Osteocyte (in vitro differentiated cells): Measurements from ENCODE around the gene PTPN12. TPM values are rescaled to one million over a fixed set of nuclear protein-coding genes. Genes with fewer than 3 reads are reported as not detected.

Experiments
- DNase-seq: peaks from one replicate; pipeline ENCODE4 v3.0.0; 2021; ENCODE audit warnings: mixed read lengths; ENCODE audit not compliant: unreplicated experiment; ENCODE audit errors: extremely low spot score
- H3K27ac Mint-ChIP-seq: one replicate; pipeline ENCODE4 v1.8.0; 2021; ENCODE audit warnings: mild to moderate bottlenecking, mixed read lengths; ENCODE audit not compliant: unreplicated experiment
- H3K27me3 Mint-ChIP-seq: one replicate; pipeline ENCODE4 v1.8.0; 2021; ENCODE audit warnings: mixed read lengths; ENCODE audit not compliant: unreplicated experiment
- H3K36me3 Mint-ChIP-seq: one replicate; pipeline ENCODE4 v1.8.0; 2021; ENCODE audit warnings: mixed read lengths; ENCODE audit not compliant: unreplicated experiment
- H3K4me1 Mint-ChIP-seq: one replicate; pipeline ENCODE4 v1.8.0; 2021; ENCODE audit warnings: mixed read lengths; ENCODE audit not compliant: unreplicated experiment
- H3K4me3 Mint-ChIP-seq: one replicate; pipeline ENCODE4 v1.8.0; 2021; ENCODE audit warnings: mild to moderate bottlenecking, moderate library complexity, mixed read lengths; ENCODE audit not compliant: unreplicated experiment
- H3K9me3 Mint-ChIP-seq: one replicate; pipeline ENCODE4 v1.8.0; 2021; ENCODE audit warnings: mixed read lengths; ENCODE audit not compliant: unreplicated experiment
- CTCF ChIP-seq: fragments of 200-600 bp; sonication (generic); IDR thresholded peaks from 2 replicates; pipeline ENCODE4 v1.5.0; 2021; ENCODE audit warnings: antibody characterized with exemption, mild to moderate bottlenecking, moderate library complexity
- total RNA-seq: library from RNA; stranded (reverse); gene quantifications from 2 replicates; pipeline ENCODE4 v1.2.1, GENCODE V29; 2021

Gene PTPN12
- total RNA-seq, 1 donor from 2014 or later = 85.4 TPM

- peaks cover 6% of the 10 kb centered on the region for H3K36me3 Mint-ChIP-seq
- no peak overlapping the region for H3K4me3 Mint-ChIP-seq
- no peaks in the 10 kb centered on the region for H3K9me3 Mint-ChIP-seq
- H3K4me1 Mint-ChIP-seq = peaks cover 56% of the 10 kb centered on the region
- no peak overlapping the region for H3K27ac Mint-ChIP-seq
- DNase-seq = no peak
- TF ChIP-seq CTCF = no peak
- no peaks in the 10 kb centered on the region for H3K27me3 Mint-ChIP-seq
These were observed 29.3 kb downstream of the PTPN12 start for GRCh38 chr7:77566421-77566820.

GRCh38 chr7:77569514-77570232 is 32.6 kb downstream of the PTPN12 start:
- no peaks in the 10 kb centered on the region for H3K27me3 Mint-ChIP-seq
- no peak overlapping the region for H3K4me3 Mint-ChIP-seq
- peaks cover 21% of the 10 kb centered on the region for H3K36me3 Mint-ChIP-seq
- H3K9me3 Mint-ChIP-seq = no peaks in the 10 kb centered on the region
- H3K27ac Mint-ChIP-seq = peak overlapping the region; percentile 69
- TF ChIP-seq CTCF = no peak
- no peak for DNase-seq
- H3K4me1 Mint-ChIP-seq = peaks cover 40% of the 10 kb centered on the region

GRCh38 chr7:77570330-77571011 is 33.4 kb downstream of the PTPN12 start:
- Mint-ChIP-seq H3K27me3 (no peaks in the 10 kb centered on the region), H3K4me3 (no peak overlapping the region), H3K4me1 (peaks cover 34% of the 10 kb centered on the region), H3K36me3 (peaks cover 21% of the 10 kb centered on the region), H3K27ac (peak overlapping the region; percentile 69), H3K9me3 (no peaks in the 10 kb centered on the region)
- DNase-seq = no peak
- peak; percentile 21 for TF ChIP-seq CTCF

- DNase-seq = no peak
- Mint-ChIP-seq H3K36me3 (peaks cover 21% of the 10 kb centered on the region), H3K4me3 (no peak overlapping the region), H3K9me3 (no peaks in the 10 kb centered on the region), H3K27me3 (no peaks in the 10 kb centered on the region), H3K4me1 (peaks cover 27% of the 10 kb centered on the region), H3K27ac (no peak overlapping the region)
- TF ChIP-seq CTCF = no peak
These were observed 34.7 kb downstream of the PTPN12 start for GRCh38 chr7:77571801-77572200.

GRCh38 chr7:77575187-77575586 is 38.1 kb downstream of the PTPN12 start:
- Mint-ChIP-seq H3K27ac (no peak overlapping the region), H3K27me3 (no peaks in the 10 kb centered on the region), H3K4me1 (peaks cover 20% of the 10 kb centered on the region), H3K4me3 (no peak overlapping the region), H3K36me3 (peaks cover 29% of the 10 kb centered on the region), H3K9me3 (no peaks in the 10 kb centered on the region)
- no peak for TF ChIP-seq CTCF
- DNase-seq = no peak
